ENCODE data around the gene ADTRP.

The ADTRP gene

GRCh38 chr6:11732036-11732631, 46.5 kb downstream of the ADTRP start:
- Histone ChIP-seq H3K27ac (ENCODE audit: low read depth, low read length) (no peak overlapping the region), H3K4me3 (ENCODE audit: low read depth in 1 of 2, low read length in 2 of 2) (no peak overlapping the region), H3K9me3 (ENCODE audit: control insufficient read depth in 1 of 2, low read length in 2 of 2) (no peaks in the 10 kb centered on the region), H3K4me1 (ENCODE audit: control insufficient read depth in 1 of 2, insufficient read depth in 2 of 2, low read length in 2 of 2) (peaks cover 16 to 24% of the 10 kb centered on the region in 2 donors), H3K9ac (ENCODE audit: low read depth in 1 of 2, low read length in 2 of 2) (no peak overlapping the region), H3K27me3 (ENCODE audit: control insufficient read depth in 1 of 2, insufficient read depth in 2 of 2, low read length in 2 of 2) (no peaks in the 10 kb centered on the region), H3K36me3 (ENCODE audit: control insufficient read depth in 1 of 2, insufficient read depth in 2 of 2, low read length in 2 of 2) (peaks cover 0 to 22% of the 10 kb centered on the region in 2 donors)

- Histone ChIP-seq H3K36me3 (ENCODE audit: control insufficient read depth in 1 of 2, insufficient read depth in 2 of 2, low read length in 2 of 2) (peaks cover 0 to 22% of the 10 kb centered on the region in 2 donors), H3K4me1 (ENCODE audit: control insufficient read depth in 1 of 2, insufficient read depth in 2 of 2, low read length in 2 of 2) (peaks cover 16 to 24% of the 10 kb centered on the region in 2 donors), H3K27ac (ENCODE audit: low read depth, low read length) (no peak overlapping the region), H3K9ac (ENCODE audit: low read depth in 1 of 2, low read length in 2 of 2) (no peak overlapping the region), H3K27me3 (ENCODE audit: control insufficient read depth in 1 of 2, insufficient read depth in 2 of 2, low read length in 2 of 2) (no peaks in the 10 kb centered on the region), H3K4me3 (ENCODE audit: low read depth in 1 of 2, low read length in 2 of 2) (no peak overlapping the region), H3K9me3 (ENCODE audit: control insufficient read depth in 1 of 2, low read length in 2 of 2) (no peaks in the 10 kb centered on the region)
These were observed 47.2 kb downstream of the ADTRP start for GRCh38 chr6:11731423-11731822.

GRCh38 chr6:11730641-11731040, 48.0 kb downstream of the ADTRP start:
- Histone ChIP-seq H3K9me3 (ENCODE audit: control insufficient read depth in 1 of 2, low read length in 2 of 2) (no peaks in the 10 kb centered on the region), H3K27me3 (ENCODE audit: control insufficient read depth in 1 of 2, insufficient read depth in 2 of 2, low read length in 2 of 2) (no peaks in the 10 kb centered on the region), H3K36me3 (ENCODE audit: control insufficient read depth in 1 of 2, insufficient read depth in 2 of 2, low read length in 2 of 2) (peaks cover 0 to 22% of the 10 kb centered on the region in 2 donors), H3K9ac (ENCODE audit: low read depth in 1 of 2, low read length in 2 of 2) (no peak overlapping the region), H3K27ac (ENCODE audit: low read depth, low read length) (no peak overlapping the region), H3K4me1 (ENCODE audit: control insufficient read depth in 1 of 2, insufficient read depth in 2 of 2, low read length in 2 of 2) (peaks cover 16 to 24% of the 10 kb centered on the region in 2 donors), H3K4me3 (ENCODE audit: low read depth in 1 of 2, low read length in 2 of 2) (no peak overlapping the region)

GRCh38 chr6:11729076-11729475, 49.5 kb downstream of the ADTRP start:
- Histone ChIP-seq H3K9me3 (ENCODE audit: control insufficient read depth in 1 of 2, low read length in 2 of 2) (no peaks in the 10 kb centered on the region), H3K4me3 (ENCODE audit: low read depth in 1 of 2, low read length in 2 of 2) (no peak overlapping the region), H3K27ac (ENCODE audit: low read depth, low read length) (no peak overlapping the region), H3K27me3 (ENCODE audit: control insufficient read depth in 1 of 2, insufficient read depth in 2 of 2, low read length in 2 of 2) (no peaks in the 10 kb centered on the region), H3K36me3 (ENCODE audit: control insufficient read depth in 1 of 2, insufficient read depth in 2 of 2, low read length in 2 of 2) (peaks cover 5 to 15% of the 10 kb centered on the region in 2 donors), H3K9ac (ENCODE audit: low read depth in 1 of 2, low read length in 2 of 2) (no peak overlapping the region), H3K4me1 (ENCODE audit: control insufficient read depth in 1 of 2, insufficient read depth in 2 of 2, low read length in 2 of 2) (peaks cover 16 to 24% of the 10 kb centered on the region in 2 donors)

GRCh38 chr6:11727998-11728961, 50.3 kb downstream of the ADTRP start:
- no peak overlapping the region for H3K27ac ChIP-seq (ENCODE audit: low read depth, low read length)
- peaks cover 5 to 11% of the 10 kb centered on the region in 2 donors for H3K36me3 ChIP-seq (ENCODE audit: control insufficient read depth in 1 of 2, insufficient read depth in 2 of 2, low read length in 2 of 2)
- no peak overlapping the region for H3K4me3 ChIP-seq (ENCODE audit: low read depth in 1 of 2, low read length in 2 of 2)
- no peak overlapping the region for H3K9ac ChIP-seq (ENCODE audit: low read depth in 1 of 2, low read length in 2 of 2)
- H3K9me3 ChIP-seq (ENCODE audit: control insufficient read depth in 1 of 2, low read length in 2 of 2): no peaks in the 10 kb centered on the region
- peaks cover 16 to 24% of the 10 kb centered on the region in 2 donors for H3K4me1 ChIP-seq (ENCODE audit: control insufficient read depth in 1 of 2, insufficient read depth in 2 of 2, low read length in 2 of 2)
- no peaks in the 10 kb centered on the region for H3K27me3 ChIP-seq (ENCODE audit: control insufficient read depth in 1 of 2, insufficient read depth in 2 of 2, low read length in 2 of 2)

- Histone ChIP-seq H3K9ac (ENCODE audit: low read depth in 1 of 2, low read length in 2 of 2) (no peak overlapping the region), H3K27ac (ENCODE audit: low read depth, low read length) (no peak overlapping the region), H3K4me3 (ENCODE audit: low read depth in 1 of 2, low read length in 2 of 2) (no peak overlapping the region), H3K4me1 (ENCODE audit: control insufficient read depth in 1 of 2, insufficient read depth in 2 of 2, low read length in 2 of 2) (peaks cover 13 to 19% of the 10 kb centered on the region in 2 donors), H3K9me3 (ENCODE audit: control insufficient read depth in 1 of 2, low read length in 2 of 2) (no peaks in the 10 kb centered on the region), H3K36me3 (ENCODE audit: control insufficient read depth in 1 of 2, insufficient read depth in 2 of 2, low read length in 2 of 2) (peaks cover 5 to 14% of the 10 kb centered on the region in 2 donors), H3K27me3 (ENCODE audit: control insufficient read depth in 1 of 2, insufficient read depth in 2 of 2, low read length in 2 of 2) (no peaks in the 10 kb centered on the region)
These were observed 51.1 kb downstream of the ADTRP start for GRCh38 chr6:11727346-11727997.

GRCh38 chr6:11724286-11724685, 54.3 kb downstream of the ADTRP start:
- H3K9me3 ChIP-seq (ENCODE audit: control insufficient read depth in 1 of 2, low read length in 2 of 2): no peaks in the 10 kb centered on the region
- no peak overlapping the region for H3K27ac ChIP-seq (ENCODE audit: low read depth, low read length)
- H3K4me1 ChIP-seq (ENCODE audit: control insufficient read depth in 1 of 2, insufficient read depth in 2 of 2, low read length in 2 of 2): no peaks in the 10 kb centered on the region
- peaks cover 5 to 22% of the 10 kb centered on the region in 2 donors for H3K36me3 ChIP-seq (ENCODE audit: control insufficient read depth in 1 of 2, insufficient read depth in 2 of 2, low read length in 2 of 2)
- H3K9ac ChIP-seq (ENCODE audit: low read depth in 1 of 2, low read length in 2 of 2): no peak overlapping the region
- H3K27me3 ChIP-seq (ENCODE audit: control insufficient read depth in 1 of 2, insufficient read depth in 2 of 2, low read length in 2 of 2): no peaks in the 10 kb centered on the region
- no peak overlapping the region for H3K4me3 ChIP-seq (ENCODE audit: low read depth in 1 of 2, low read length in 2 of 2)

- Histone ChIP-seq H3K9me3 (ENCODE audit: control insufficient read depth in 1 of 2, low read length in 2 of 2) (no peaks in the 10 kb centered on the region), H3K4me3 (ENCODE audit: low read depth in 1 of 2, low read length in 2 of 2) (no peak overlapping the region), H3K36me3 (ENCODE audit: control insufficient read depth in 1 of 2, insufficient read depth in 2 of 2, low read length in 2 of 2) (peaks cover 10 to 20% of the 10 kb centered on the region in 2 donors), H3K4me1 (ENCODE audit: control insufficient read depth in 1 of 2, insufficient read depth in 2 of 2, low read length in 2 of 2) (no peaks in the 10 kb centered on the region), H3K27ac (ENCODE audit: low read depth, low read length) (no peak overlapping the region), H3K9ac (ENCODE audit: low read depth in 1 of 2, low read length in 2 of 2) (no peak overlapping the region), H3K27me3 (ENCODE audit: control insufficient read depth in 1 of 2, insufficient read depth in 2 of 2, low read length in 2 of 2) (no peaks in the 10 kb centered on the region)
These were observed 55.6 kb downstream of the ADTRP start for GRCh38 chr6:11722805-11723631.

GRCh38 chr6:11722220-11722619, 56.4 kb downstream of the ADTRP start:
- Histone ChIP-seq H3K9ac (ENCODE audit: low read depth in 1 of 2, low read length in 2 of 2) (no peak overlapping the region), H3K27ac (ENCODE audit: low read depth, low read length) (no peak overlapping the region), H3K4me3 (ENCODE audit: low read depth in 1 of 2, low read length in 2 of 2) (no peak overlapping the region), H3K36me3 (ENCODE audit: control insufficient read depth in 1 of 2, insufficient read depth in 2 of 2, low read length in 2 of 2) (peaks cover 10 to 20% of the 10 kb centered on the region in 2 donors), H3K9me3 (ENCODE audit: control insufficient read depth in 1 of 2, low read length in 2 of 2) (no peaks in the 10 kb centered on the region), H3K4me1 (ENCODE audit: control insufficient read depth in 1 of 2, insufficient read depth in 2 of 2, low read length in 2 of 2) (no peaks in the 10 kb centered on the region), H3K27me3 (ENCODE audit: control insufficient read depth in 1 of 2, insufficient read depth in 2 of 2, low read length in 2 of 2) (no peaks in the 10 kb centered on the region)
